KBM-7 (cell line): ENCODE measurements around the gene MEF2B.
"Not testable (repeated sequence)": the region's sequence is repeated elsewhere in the genome, so short reads cannot be mapped to it uniquely, and the experiment has no call there.

ENCODE experiments used
- DNase-seq: peaks from one replicate; pipeline ENCODE4 v3.0.0-alpha.2; 2015
- in situ Hi-C: fragments of 300-500 bp; cut with MboI; formaldehyde crosslinking; loops from 2 replicates; pipeline ENCODE4 v1.14.3; 2020; ENCODE audit warnings: low sequenced_read_pairs, low pct_unique_long_range_greater_than_20kb, mixed read lengths

MEF2B gene

GRCh38 chr19:19109601-19110000 is 60.5 kb downstream of the MEF2B start:
- in situ Hi-C loops, result no loop called here
- DNase-seq, result no peak

GRCh38 chr19:19107654-19108053 is 62.4 kb downstream of the MEF2B start:
- in situ Hi-C loops, result no loop called here
- no peak for DNase-seq

- DNase-seq, in situ Hi-C loops: not testable (repeated sequence)
Observed at GRCh38 chr19:19106938-19107337, 63.1 kb downstream of the MEF2B start.

- in situ Hi-C loops, result no loop called here
- no peak for DNase-seq
Observed at GRCh38 chr19:19106056-19106551, 64.0 kb downstream of the MEF2B start.

- in situ Hi-C loops, result no loop called here
- DNase-seq, result no peak
Observed at GRCh38 chr19:19105365-19106055, 64.6 kb downstream of the MEF2B start.

- in situ Hi-C loops, result no loop called here
- no peak for DNase-seq
Observed at GRCh38 chr19:19103167-19103566, 66.9 kb downstream of the MEF2B start.

- in situ Hi-C loops, DNase-seq: not testable (repeated sequence)
Observed at GRCh38 chr19:19102566-19102965, 67.5 kb downstream of the MEF2B start.

GRCh38 chr19:19101540-19101939 is 68.5 kb downstream of the MEF2B start:
- in situ Hi-C loops, result no loop called here
- no peak for DNase-seq

GRCh38 chr19:19098703-19099632 is 71.1 kb downstream of the MEF2B start:
- DNase-seq, result no peak
- in situ Hi-C loops, result no loop called here

- no peak for DNase-seq
- in situ Hi-C loops, result no loop called here
Observed at GRCh38 chr19:19098084-19098702, 71.9 kb downstream of the MEF2B start.

GRCh38 chr19:19096641-19097627 is 73.1 kb downstream of the MEF2B start:
- no peak for DNase-seq

GRCh38 chr19:19095691-19096090 is 74.4 kb downstream of the MEF2B start:
- DNase-seq, result no peak
- in situ Hi-C loops, result no loop called here

More at GRCh38 chr19:19096641-19097627, 73.1 kb downstream of the MEF2B start:
- in situ Hi-C loops, result no loop called here
